Stimulated activated CD4-positive, alpha-beta T cell treated with anti-CD3 and anti-CD28 coated beads, Interleukin-2, amount 100 ng/mL, for 4 hours (primary cell): ENCODE measurements around the gene ST8SIA5.
"Not testable (repeated sequence)": the region's sequence is repeated elsewhere in the genome, so short reads cannot be mapped to it uniquely, and the experiment has no call there.

Experiments
- DNase-seq: peaks from one replicate; pipeline ENCODE4 v3.0.0-alpha.2; 2020; ENCODE audit warnings: low read depth

The ST8SIA5 gene

GRCh38 chr18:46756559-46757201 is at the start of gene ST8SIA5:
TSS of gene ST8SIA5 (minus strand) at chr18:46757053. CDS start at chr18:46756508, 545 bp downstream.
- DNase-seq: no peak

GRCh38 chr18:46795945-46796344 is 39.1 kb upstream of the ST8SIA5 start:
- not testable (repeated sequence) for DNase-seq

DNA sequence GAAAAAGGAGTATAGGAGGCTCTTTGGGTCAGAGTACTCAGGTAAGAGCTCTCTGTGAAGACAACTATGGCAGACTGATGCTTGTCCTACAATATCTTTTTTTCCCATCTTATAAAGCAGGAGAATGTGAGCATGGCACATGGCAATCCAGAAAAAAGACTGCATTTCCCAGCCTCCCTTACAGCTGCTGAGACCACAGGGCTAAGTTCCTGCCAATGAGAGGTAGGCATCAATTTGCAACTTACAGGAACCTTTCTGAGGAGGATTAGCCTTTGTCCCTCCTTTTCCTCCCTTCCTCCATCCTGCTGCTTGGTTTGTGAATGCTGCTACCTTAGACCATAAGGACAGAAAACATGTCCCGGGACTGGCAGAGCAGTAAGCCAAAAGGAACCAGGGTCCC is 37.8 kb upstream of the ST8SIA5 start:
- DNase-seq: no peak

DNA sequence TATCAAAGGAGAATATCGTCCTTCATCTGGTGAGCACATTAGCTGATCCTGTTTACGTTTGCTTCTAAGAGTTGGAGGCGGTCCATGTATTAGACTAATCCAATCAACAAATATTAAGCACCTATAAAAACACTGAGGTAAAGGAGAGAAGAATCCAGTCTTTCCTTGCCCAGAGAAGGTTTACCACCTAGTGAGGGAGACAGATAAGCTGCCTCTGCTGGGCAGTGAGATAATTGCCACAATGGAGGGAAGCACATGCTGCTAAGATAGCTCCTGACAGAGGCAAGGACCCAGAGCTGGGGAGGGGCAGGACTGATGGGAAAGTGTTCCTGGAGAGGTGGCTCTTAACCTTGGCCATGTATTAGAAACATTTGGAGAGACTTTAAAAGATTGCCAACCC is 36.7 kb upstream of the ST8SIA5 start:
- DNase-seq: no peak

GRCh38 chr18:46789088-46789487 is 32.2 kb upstream of the ST8SIA5 start:
- DNase-seq: no peak

GRCh38 chr18:46787674-46788073 is 30.8 kb upstream of the ST8SIA5 start:
- no peak for DNase-seq

DNA sequence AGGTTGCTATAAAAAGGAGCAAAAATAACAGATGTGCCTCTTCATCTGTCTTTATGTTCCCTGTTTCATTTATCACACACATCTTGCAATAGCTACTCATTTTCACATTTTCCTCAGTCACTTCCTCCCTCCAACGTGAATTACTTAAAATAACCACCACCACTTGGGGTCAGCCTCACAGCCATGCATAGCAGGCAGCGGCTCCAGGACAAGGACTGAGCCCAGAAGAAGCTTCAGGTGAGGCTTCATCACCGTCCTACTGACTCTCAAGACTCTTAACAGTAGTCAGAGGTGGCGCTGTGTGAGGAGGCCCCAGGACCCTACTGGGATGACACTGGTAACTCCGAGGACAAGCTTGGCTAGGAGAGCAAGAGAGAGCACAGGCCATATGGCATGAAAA is 15.5 kb upstream of the ST8SIA5 start:
- DNase-seq: no peak

DNA sequence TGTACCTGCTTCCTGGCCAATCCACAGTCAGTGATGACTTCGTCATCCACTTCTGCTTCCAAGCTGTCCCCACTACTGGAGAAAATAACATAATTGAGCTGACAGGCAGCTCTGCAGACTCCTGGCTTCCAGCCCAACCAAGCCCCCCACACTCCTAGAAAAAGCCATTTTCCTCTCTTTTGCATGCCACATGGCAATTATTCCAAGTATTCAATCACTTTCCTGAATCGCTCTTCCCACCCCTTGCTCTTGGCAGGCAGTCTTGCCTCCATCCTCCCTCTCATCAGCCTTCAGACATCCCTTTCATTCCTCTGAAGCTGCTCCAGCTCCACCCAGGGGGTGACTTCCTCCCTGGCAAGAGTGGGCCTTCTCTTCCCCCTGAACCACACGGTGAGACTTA is 14.3 kb upstream of the ST8SIA5 start:
- no peak for DNase-seq

DNA sequence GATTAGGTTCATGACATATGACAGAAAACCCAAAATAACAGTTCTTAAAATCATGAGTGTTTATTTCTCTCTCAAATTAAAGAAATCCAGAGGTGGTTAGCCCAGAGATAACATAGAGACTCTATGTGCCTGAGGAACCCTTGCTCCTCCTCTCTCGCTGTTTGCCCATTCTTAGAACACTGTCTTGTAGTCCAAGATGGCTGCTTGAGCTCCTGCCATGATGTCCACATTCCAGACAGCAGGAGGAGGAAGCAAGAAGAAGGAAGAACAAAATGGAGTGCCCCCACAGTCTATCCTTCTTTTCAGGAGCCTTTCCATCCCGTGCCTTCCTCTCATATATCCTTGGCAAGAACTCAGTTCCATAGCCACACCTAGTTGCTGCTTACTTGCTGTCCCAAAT is 13.9 kb upstream of the ST8SIA5 start:
- DNase-seq: no peak

DNA sequence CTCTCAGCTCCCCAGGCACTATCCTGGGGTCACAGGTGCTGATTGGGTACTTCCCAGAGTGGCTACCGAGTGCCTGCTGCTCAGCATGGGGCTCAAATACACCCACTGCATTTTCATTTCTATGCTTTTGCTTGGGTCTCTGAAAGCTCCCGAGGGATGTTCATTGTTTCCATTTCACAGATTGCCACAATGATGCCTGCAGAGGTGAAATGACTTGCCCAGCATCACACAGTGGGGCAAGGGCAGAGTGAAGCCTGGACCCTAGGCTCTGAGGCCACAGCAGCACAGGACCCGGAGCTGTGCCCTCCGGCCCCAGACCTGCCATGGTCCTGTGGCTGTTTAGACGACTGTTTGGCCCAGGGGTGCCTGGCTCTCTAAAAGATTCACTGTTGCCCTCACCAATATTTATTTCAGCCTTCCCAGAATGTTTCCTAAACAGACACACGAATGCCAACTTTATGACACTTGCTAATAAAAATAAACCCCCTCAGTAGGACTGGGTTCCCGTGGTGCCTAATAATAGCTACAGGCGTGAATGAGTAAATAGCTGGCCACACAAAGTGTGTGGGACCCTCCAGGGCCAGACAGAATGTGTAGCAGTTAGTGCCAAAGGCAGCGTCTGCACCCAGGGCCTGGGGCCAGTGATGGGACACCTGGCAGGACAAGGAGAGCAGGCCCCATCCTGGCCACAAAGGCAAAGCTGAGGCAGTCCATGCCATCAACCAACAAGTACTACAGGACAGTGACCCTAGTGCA is 11.5 kb upstream of the ST8SIA5 start:
- DNase-seq: no peak

- DNase-seq: no peak
These were observed 10.4 kb upstream of the ST8SIA5 start for GRCh38 chr18:46767217-46767616.

GRCh38 chr18:46764586-46764985 is 7.7 kb upstream of the ST8SIA5 start:
- no peak for DNase-seq

DNA sequence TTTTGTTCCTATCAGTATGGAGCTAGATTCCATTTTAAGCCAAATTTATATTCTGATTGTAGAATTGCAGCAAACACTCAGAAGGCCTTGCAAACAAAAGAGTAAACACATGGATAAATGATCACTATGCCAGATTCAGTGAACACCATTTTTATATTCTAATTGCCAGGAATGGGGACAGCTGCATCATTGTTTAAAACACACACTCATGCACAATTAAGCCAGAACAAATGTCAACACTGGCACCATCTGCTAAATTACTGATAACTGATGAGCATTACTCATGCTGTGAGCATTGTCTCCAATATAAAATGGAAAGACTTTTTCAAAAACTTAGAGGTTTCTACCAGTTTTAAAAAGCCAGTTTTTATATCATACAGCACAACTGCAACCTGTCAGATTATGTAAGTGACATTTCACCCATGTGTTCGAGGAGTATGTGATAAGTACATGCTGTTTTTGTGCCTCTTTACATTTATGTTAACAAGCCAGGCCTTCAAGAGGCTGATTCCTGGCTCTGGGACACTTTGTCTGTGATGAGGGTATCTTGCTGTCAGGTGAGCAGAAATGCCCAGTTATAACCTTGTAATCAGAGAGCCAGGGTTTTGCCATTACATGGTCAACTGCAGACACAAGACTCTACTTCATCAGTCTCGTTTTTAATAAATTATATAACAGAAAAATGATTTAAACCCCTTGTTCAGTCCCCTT is 4.4 kb upstream of the ST8SIA5 start:
- DNase-seq: no peak

GRCh38 chr18:46759890-46760289 is 3.0 kb upstream of the ST8SIA5 start:
- no peak for DNase-seq

- DNase-seq: no peak
These were observed 761 bp downstream of the ST8SIA5 start for GRCh38 chr18:46756025-46756558.

DNA sequence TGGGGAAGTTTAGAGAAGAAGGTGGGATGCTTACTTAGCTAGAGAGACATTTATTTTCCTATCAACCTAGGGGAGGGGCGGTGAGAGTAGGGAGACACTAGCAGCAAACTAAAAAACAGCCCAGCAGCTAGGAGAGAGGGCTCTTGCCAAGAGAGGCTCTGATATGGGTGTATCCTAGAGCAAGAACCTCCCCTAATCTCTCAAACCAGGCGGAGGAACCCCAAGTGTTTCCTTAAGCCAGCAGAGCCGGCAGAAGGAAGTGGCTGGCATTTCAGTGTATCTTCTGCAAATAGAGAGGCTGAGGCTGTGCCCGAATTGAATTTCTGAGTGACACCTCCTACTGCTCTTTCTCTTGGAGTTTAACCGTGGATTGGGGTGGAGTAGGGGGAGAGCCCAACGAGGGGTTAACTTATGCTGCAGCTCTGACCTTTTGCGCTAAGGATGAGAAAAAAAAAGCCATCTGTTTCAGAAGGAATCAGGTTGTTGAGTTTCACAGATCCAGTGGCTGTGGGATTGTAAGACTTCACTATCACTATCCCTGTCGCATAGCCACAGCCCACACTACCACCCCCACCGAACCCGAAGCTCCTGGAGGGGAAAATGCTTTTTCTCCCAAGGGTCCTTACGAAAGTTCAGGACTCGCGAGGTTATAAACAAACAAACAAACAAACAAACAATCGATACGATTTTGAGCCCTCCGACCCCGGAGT is 1.4 kb downstream of the ST8SIA5 start:
- no peak for DNase-seq

GRCh38 chr18:46754661-46755292 is 2.1 kb downstream of the ST8SIA5 start:
- DNase-seq: no peak

DNA sequence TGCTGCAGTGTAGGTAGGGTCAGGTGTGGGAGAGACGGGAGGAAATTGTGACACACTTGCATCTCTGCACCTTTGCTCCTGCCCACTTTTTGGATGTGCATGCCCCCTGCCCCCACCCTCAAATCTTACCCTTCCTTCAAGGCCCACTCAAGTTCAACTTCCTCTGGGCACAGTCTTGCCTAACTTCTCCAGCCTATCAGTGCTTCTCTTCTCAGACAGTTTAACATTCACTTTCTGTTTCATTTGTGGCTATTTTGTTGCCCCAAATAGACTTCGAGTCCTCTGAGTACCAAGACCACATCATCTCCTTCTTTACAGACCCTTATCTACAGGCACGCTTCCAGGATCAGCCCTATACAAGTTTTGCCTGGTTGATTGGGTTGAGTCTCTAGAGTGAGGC is 2.7 kb downstream of the ST8SIA5 start:
- no peak for DNase-seq

DNA sequence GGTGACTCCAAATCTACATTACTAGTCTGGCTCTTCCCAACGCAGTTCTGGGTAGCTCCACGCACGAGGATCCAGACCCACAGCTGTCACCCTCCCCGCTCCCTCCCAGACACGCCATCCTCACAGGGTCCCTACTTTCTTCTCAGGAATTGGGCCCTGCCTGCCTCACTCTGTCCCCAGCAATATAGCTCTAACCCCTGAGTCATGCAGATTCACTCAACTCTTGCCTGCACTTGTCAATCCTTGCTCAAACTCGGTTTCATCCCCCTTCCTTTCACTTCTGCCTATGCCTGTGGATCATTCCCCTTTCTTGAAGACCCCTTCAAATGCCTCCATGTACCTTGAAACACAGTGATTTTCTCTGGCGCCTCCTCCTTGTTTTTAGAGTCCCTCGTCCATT is 5.0 kb downstream of the ST8SIA5 start:
- no peak for DNase-seq

GRCh38 chr18:46750626-46751025 is 6.2 kb downstream of the ST8SIA5 start:
- no peak for DNase-seq

DNA sequence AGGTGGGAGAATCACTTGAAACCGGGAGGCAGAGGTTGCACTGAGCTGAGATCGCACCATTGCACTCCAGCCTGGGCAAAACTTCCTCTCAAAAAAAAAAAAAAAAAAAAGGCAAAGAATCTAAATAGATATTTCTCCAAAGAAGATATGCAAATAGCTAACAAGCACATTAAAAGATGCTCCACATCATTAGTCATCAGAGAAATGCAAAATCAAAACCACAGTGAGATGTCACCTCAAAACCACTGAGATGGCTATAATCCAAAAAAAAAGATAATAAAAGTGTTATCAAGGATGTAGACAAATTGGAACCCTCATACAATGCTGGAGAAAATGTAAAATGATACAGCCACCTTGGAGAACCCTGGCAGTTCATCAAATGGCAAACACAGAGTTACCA is 8.4 kb downstream of the ST8SIA5 start:
- DNase-seq: no peak

DNA sequence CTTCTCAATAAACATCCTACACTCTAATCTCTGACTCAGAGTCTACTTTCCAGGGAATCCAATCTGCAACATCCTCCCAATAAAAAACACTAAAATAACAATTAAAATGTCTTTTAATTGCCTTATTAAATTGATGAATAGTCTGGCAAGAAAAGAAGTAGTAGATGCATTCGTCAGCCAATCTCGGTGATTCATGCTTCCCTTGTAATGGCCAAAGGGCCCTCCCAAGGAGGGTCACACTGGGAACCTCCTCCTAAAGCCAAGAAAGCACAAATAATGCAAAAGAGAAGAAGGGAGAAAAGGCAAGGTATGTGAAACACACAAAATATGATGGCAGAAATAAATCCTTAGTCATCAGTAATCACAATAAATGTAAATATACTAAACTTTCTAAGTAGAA is 16.8 kb downstream of the ST8SIA5 start:
- no peak for DNase-seq
